Astrocyte (in vitro differentiated cells and primary cell): ENCODE measurements around the gene SLC35G1. TPM values are rescaled to one million over a fixed set of nuclear protein-coding genes. Genes with fewer than 3 reads are reported as not detected.

Experiments
- DNase-seq: peaks from one replicate; pipeline ENCODE4 v3.0.0-alpha.2; 2010; ENCODE audit warnings: low read depth
- FAIRE-seq: peaks from 2 replicates; lab custom pipeline; 2011; peaks lifted over from hg19 to GRCh38; lab: Jason Lieb, UNC
- H2AFZ ChIP-seq: 2 replicates; pipeline ENCODE4 v1.6.0; 2012; ENCODE audit warnings: low read depth, low read length, inconsistent platforms
- H3K27ac ChIP-seq: 2 replicates; pipeline ENCODE4 v1.5.1; 2011; ENCODE audit warnings: low read depth, low read length, inconsistent platforms
- H3K27me3 ChIP-seq: 2 replicates; pipeline ENCODE4 v1.6.0; 2011; ENCODE audit warnings: low read length, inconsistent platforms; ENCODE audit not compliant: insufficient read depth
- H3K36me3 ChIP-seq: 2 replicates; pipeline ENCODE4 v1.5.1; 2011; ENCODE audit warnings: low read length, inconsistent platforms; ENCODE audit not compliant: insufficient read depth
- H3K4me1 ChIP-seq: 2 replicates; pipeline ENCODE4 v1.5.1; 2011; ENCODE audit warnings: low read length, inconsistent platforms; ENCODE audit not compliant: insufficient read depth
- H3K4me2 ChIP-seq: 2 replicates; pipeline ENCODE4 v1.6.0; 2012; ENCODE audit warnings: low read length, inconsistent platforms
- H3K4me3 ChIP-seq: 2 replicates; pipeline ENCODE4 v1.5.1; 2011; ENCODE audit warnings: low read depth, mild to moderate bottlenecking, low read length, inconsistent platforms; ENCODE audit not compliant: insufficient read depth
- H3K79me2 ChIP-seq: 2 replicates; pipeline ENCODE4 v1.6.0; 2012; ENCODE audit warnings: mild to moderate bottlenecking, low read length, inconsistent platforms; ENCODE audit not compliant: insufficient read depth
- H3K9ac ChIP-seq: 2 replicates; pipeline ENCODE4 v1.6.0; 2012; ENCODE audit warnings: mild to moderate bottlenecking, low read length, inconsistent platforms
- H3K9me3 ChIP-seq: 2 replicates; pipeline ENCODE4 v1.5.1; 2012; ENCODE audit warnings: low read depth, mild to moderate bottlenecking, low read length, inconsistent platforms; ENCODE audit not compliant: insufficient read depth
- H4K20me1 ChIP-seq: 2 replicates; pipeline ENCODE4 v1.6.0; 2012; ENCODE audit warnings: low read length, inconsistent platforms; ENCODE audit not compliant: insufficient read depth
- H3K27ac Mint-ChIP-seq: one replicate; pipeline ENCODE4 v1.8.0; 2021; ENCODE audit warnings: mild to moderate bottlenecking, mixed read lengths; ENCODE audit not compliant: unreplicated experiment
- H3K27me3 Mint-ChIP-seq: one replicate; pipeline ENCODE4 v1.8.0; 2021; ENCODE audit warnings: low read depth, mixed read lengths; ENCODE audit not compliant: unreplicated experiment
- H3K36me3 Mint-ChIP-seq: one replicate; pipeline ENCODE4 v1.8.0; 2021; ENCODE audit warnings: low read depth, mixed read lengths; ENCODE audit not compliant: unreplicated experiment
- H3K4me1 Mint-ChIP-seq: one replicate; pipeline ENCODE4 v1.8.0; 2021; ENCODE audit warnings: low read depth, mixed read lengths; ENCODE audit not compliant: unreplicated experiment
- H3K4me3 Mint-ChIP-seq: one replicate; pipeline ENCODE4 v1.8.0; 2021; ENCODE audit warnings: mild to moderate bottlenecking, moderate library complexity, mixed read lengths; ENCODE audit not compliant: unreplicated experiment
- H3K9me3 Mint-ChIP-seq: one replicate; pipeline ENCODE4 v1.8.0; 2021; ENCODE audit warnings: mild to moderate bottlenecking, mixed read lengths; ENCODE audit not compliant: unreplicated experiment
- CTCF ChIP-seq: IDR thresholded peaks from 2 replicates; pipeline ENCODE4 v1.5.1; 2011; ENCODE audit warnings: low read depth, mild to moderate bottlenecking, inconsistent platforms, low read length, moderate library complexity; ENCODE audit not compliant: insufficient read depth
- EZH2 ChIP-seq: IDR thresholded peaks from 2 replicates; pipeline ENCODE4 v1.6.1; 2012; ENCODE audit warnings: mild to moderate bottlenecking, low read length, inconsistent platforms; ENCODE audit not compliant: insufficient read depth
- total RNA-seq: library from RNA; stranded (reverse); gene quantifications from 2 replicates; pipeline ENCODE4 v1.2.1, GENCODE V29; 2021

SLC35G1 gene
- total RNA-seq, 1 donor from 2014 or later = 3.5 TPM

GRCh38 chr10:93940881-93941280 lies 47.1 kb downstream of the SLC35G1 start:
- Mint-ChIP-seq H3K36me3 (no peaks in the 10 kb centered on the region), H3K27me3 (no peaks in the 10 kb centered on the region), H3K4me3 (no peak overlapping the region), H3K4me1 (no peaks in the 10 kb centered on the region), H3K27ac (no peak overlapping the region), H3K9me3 (no peaks in the 10 kb centered on the region)
- DNase-seq = no peak
- H3K27me3 ChIP-seq = peaks cover 3% of the 10 kb centered on the region
- no peaks in the 10 kb centered on the region for H3K9me3 ChIP-seq
- no peaks in the 10 kb centered on the region for H4K20me1 ChIP-seq
- FAIRE-seq = no peak
- H3K36me3 ChIP-seq = no peaks in the 10 kb centered on the region
- no peak overlapping the region for H2AFZ ChIP-seq
- no peak overlapping the region for H3K9ac ChIP-seq
- no peaks in the 10 kb centered on the region for H3K4me1 ChIP-seq
- no peaks in the 10 kb centered on the region for H3K79me2 ChIP-seq
- H3K4me2 ChIP-seq = no peak overlapping the region
- H3K27ac ChIP-seq = no peak overlapping the region
- no peak for TF ChIP-seq CTCF
- no peak overlapping the region for H3K4me3 ChIP-seq

GRCh38 chr10:93941606-93942005 lies 47.8 kb downstream of the SLC35G1 start:
- FAIRE-seq (no peak), DNase-seq (no peak)
- Histone ChIP-seq H3K4me1 (peaks cover 2% of the 10 kb centered on the region), H2AFZ (no peak overlapping the region), H3K4me3 (no peak overlapping the region), H3K9ac (no peak overlapping the region), H3K79me2 (no peaks in the 10 kb centered on the region), H3K27ac (no peak overlapping the region), H3K4me2 (no peak overlapping the region), H4K20me1 (no peaks in the 10 kb centered on the region), H3K27me3 (peaks cover 3% of the 10 kb centered on the region), H3K9me3 (no peaks in the 10 kb centered on the region), H3K36me3 (no peaks in the 10 kb centered on the region)
- TF ChIP-seq EZH2 (no peak), CTCF (no peak)
- H3K27ac Mint-ChIP-seq = no peak overlapping the region
- no peak overlapping the region for H3K4me3 Mint-ChIP-seq
- no peaks in the 10 kb centered on the region for H3K27me3 Mint-ChIP-seq
- H3K36me3 Mint-ChIP-seq = no peaks in the 10 kb centered on the region
- H3K4me1 Mint-ChIP-seq = peaks cover under 1% of the 10 kb centered on the region
- no peaks in the 10 kb centered on the region for H3K9me3 Mint-ChIP-seq

GRCh38 chr10:93945819-93946218 lies 52.0 kb downstream of the SLC35G1 start:
- Mint-ChIP-seq H3K36me3 (no peaks in the 10 kb centered on the region), H3K4me1 (peaks cover 9% of the 10 kb centered on the region), H3K9me3 (no peaks in the 10 kb centered on the region), H3K27me3 (no peaks in the 10 kb centered on the region), H3K4me3 (no peak overlapping the region), H3K27ac (no peak overlapping the region)
- Histone ChIP-seq H3K9ac (no peak overlapping the region), H3K4me1 (peaks cover 15% of the 10 kb centered on the region), H3K27me3 (peaks cover 3% of the 10 kb centered on the region), H3K79me2 (no peaks in the 10 kb centered on the region), H3K9me3 (no peaks in the 10 kb centered on the region), H3K27ac (no peak overlapping the region), H4K20me1 (no peaks in the 10 kb centered on the region), H3K4me3 (no peak overlapping the region), H2AFZ (no peak overlapping the region), H3K4me2 (no peak overlapping the region), H3K36me3 (no peaks in the 10 kb centered on the region)
- DNase-seq = no peak
- FAIRE-seq = no peak
- no peak for TF ChIP-seq EZH2
- no peak for TF ChIP-seq CTCF
